NB4 (cell line): ENCODE data around the gene ANKRD9.

Experiments used
- DNase-seq: peaks from one replicate; pipeline ENCODE4 v3.0.0; 2010; ENCODE audit warnings: low read depth
- H3K4me3 ChIP-seq: one replicate; pipeline ENCODE4 v1.5.1; 2011; ENCODE audit warnings: mild to moderate bottlenecking, low read depth, low read length, moderate library complexity
- CTCF ChIP-seq: IDR thresholded peaks from one replicate; pipeline ENCODE4 v1.5.1; 2012; ENCODE audit warnings: low read depth, low read length
- MAX ChIP-seq: IDR thresholded peaks from 2 replicates; pipeline ENCODE4 v1.6.1; 2011; ENCODE audit warnings: low read depth, low read length
- MYC ChIP-seq: IDR thresholded peaks from 2 replicates; pipeline ENCODE4 v1.6.1; 2011; ENCODE audit warnings: low read depth, low read length
- POLR2A ChIP-seq: IDR thresholded peaks from 2 replicates; pipeline ENCODE4 v1.6.1; 2011; ENCODE audit warnings: mild to moderate bottlenecking; ENCODE audit not compliant: insufficient read length; ENCODE audit errors: extremely low read depth

The ANKRD9 gene

GRCh38 chr14:102507857-102508312, 1.7 kb downstream of the ANKRD9 start:
- no peak overlapping the region for H3K4me3 ChIP-seq
- DNase-seq: no peak
- TF ChIP-seq POLR2A (no peak), CTCF (no peak), MAX (no peak), MYC (no peak)

- TF ChIP-seq MAX (no peak), CTCF (no peak), POLR2A (no peak), MYC (no peak)
- H3K4me3 ChIP-seq: no peak overlapping the region
- no peak for DNase-seq
Observed at GRCh38 chr14:102507081-102507856, 2.3 kb downstream of the ANKRD9 start.

GRCh38 chr14:102506626-102506925, 3.0 kb downstream of the ANKRD9 start:
- DNase-seq: no peak
- H3K4me3 ChIP-seq: no peak overlapping the region
- TF ChIP-seq MAX: no peak
- TF ChIP-seq MYC: no peak
- TF ChIP-seq CTCF: no peak
- TF ChIP-seq POLR2A: no peak

GRCh38 chr14:102505775-102506625, 3.6 kb downstream of the ANKRD9 start:
- no peak overlapping the region for H3K4me3 ChIP-seq
- TF ChIP-seq POLR2A: no peak
- TF ChIP-seq MYC: no peak
- no peak for TF ChIP-seq MAX
- TF ChIP-seq CTCF: no peak
- DNase-seq: no peak

- no peak for DNase-seq
- H3K4me3 ChIP-seq: no peak overlapping the region
- TF ChIP-seq POLR2A (no peak), MAX (no peak), CTCF (no peak), MYC (no peak)
Observed at GRCh38 chr14:102505000-102505619, 4.5 kb downstream of the ANKRD9 start.
